ENCODE results near the gene CDK3.

Gene CDK3

GRCh38 chr17:76000755-76001521 lies at the start of gene CDK3:
TSS of gene CDK3 (plus strand) at chr17:76000855. CDS start at chr17:76001426, 571 bp downstream.
- H3K4me2 ChIP-seq (ENCODE audit: low read depth, low read length): no peak within 1 kb of the TSS
- H3K79me2 ChIP-seq (ENCODE audit: low read length): no peaks in the 10 kb centered on the region
- H3K4me3 ChIP-seq (ENCODE audit: low read length): no peak within 1 kb of the TSS
- H3K4me1 ChIP-seq (ENCODE audit: low read length): no peaks in the 10 kb centered on the region
- no peak within 1 kb of the TSS for H2AFZ ChIP-seq (ENCODE audit: low read length)
- H4K20me1 ChIP-seq (ENCODE audit: insufficient read depth, low read length): no peaks in the 10 kb centered on the region
- TF ChIP-seq EZH2phosphoT487 (IDR thresholded peaks at IDR 0.05; ENCODE audit: low read length) (no peak), CTCF (IDR thresholded peaks at IDR 0.05; ENCODE audit: low read length) (no peak), EZH2 (optimal IDR thresholded peaks at IDR 0.05; ENCODE audit: low read depth, low read length) (no peak)
- H3K9me3 ChIP-seq (replicated peaks; ENCODE audit: insufficient read depth, low read length): no peaks in the 10 kb centered on the region
- H3K9me2 ChIP-seq (replicated peaks; ENCODE audit: insufficient read depth, low read length): no peaks in the 10 kb centered on the region
- H3K9ac ChIP-seq (ENCODE audit: low read length): no peak within 1 kb of the TSS
- H3K36me3 ChIP-seq (replicated peaks; ENCODE audit: insufficient read depth, low read length): no peaks in the 10 kb centered on the region
- no peak within 1 kb of the TSS for H3K27ac ChIP-seq (ENCODE audit: low read length)
- H3K27me3 ChIP-seq (replicated peaks; ENCODE audit: insufficient read depth, low read length): no peaks in the 10 kb centered on the region
- DNase-seq: no peak
- no peaks in the 10 kb centered on the region for H3F3A ChIP-seq (ENCODE audit: insufficient read depth, low read length)

- Histone ChIP-seq H2AFZ (ENCODE audit: low read length) (no peak overlapping the region), H3K27ac (ENCODE audit: low read length) (no peak overlapping the region), H3K4me3 (ENCODE audit: low read length) (no peak overlapping the region), H3F3A (ENCODE audit: insufficient read depth, low read length) (no peaks in the 10 kb centered on the region), H3K9me3 (replicated peaks; ENCODE audit: insufficient read depth, low read length) (no peaks in the 10 kb centered on the region), H3K79me2 (ENCODE audit: low read length) (no peaks in the 10 kb centered on the region), H4K20me1 (ENCODE audit: insufficient read depth, low read length) (no peaks in the 10 kb centered on the region), H3K36me3 (replicated peaks; ENCODE audit: insufficient read depth, low read length) (no peaks in the 10 kb centered on the region), H3K4me1 (ENCODE audit: low read length) (no peaks in the 10 kb centered on the region), H3K27me3 (replicated peaks; ENCODE audit: insufficient read depth, low read length) (no peaks in the 10 kb centered on the region), H3K4me2 (ENCODE audit: low read depth, low read length) (no peak overlapping the region), H3K9me2 (replicated peaks; ENCODE audit: insufficient read depth, low read length) (no peaks in the 10 kb centered on the region), H3K9ac (ENCODE audit: low read length) (no peak overlapping the region)
- TF ChIP-seq CTCF (IDR thresholded peaks at IDR 0.05; ENCODE audit: low read length): no peak
- DNase-seq: no peak
These were observed 49.6 kb upstream of the CDK3 start for GRCh38 chr17:75950855-75951554.

DNA sequence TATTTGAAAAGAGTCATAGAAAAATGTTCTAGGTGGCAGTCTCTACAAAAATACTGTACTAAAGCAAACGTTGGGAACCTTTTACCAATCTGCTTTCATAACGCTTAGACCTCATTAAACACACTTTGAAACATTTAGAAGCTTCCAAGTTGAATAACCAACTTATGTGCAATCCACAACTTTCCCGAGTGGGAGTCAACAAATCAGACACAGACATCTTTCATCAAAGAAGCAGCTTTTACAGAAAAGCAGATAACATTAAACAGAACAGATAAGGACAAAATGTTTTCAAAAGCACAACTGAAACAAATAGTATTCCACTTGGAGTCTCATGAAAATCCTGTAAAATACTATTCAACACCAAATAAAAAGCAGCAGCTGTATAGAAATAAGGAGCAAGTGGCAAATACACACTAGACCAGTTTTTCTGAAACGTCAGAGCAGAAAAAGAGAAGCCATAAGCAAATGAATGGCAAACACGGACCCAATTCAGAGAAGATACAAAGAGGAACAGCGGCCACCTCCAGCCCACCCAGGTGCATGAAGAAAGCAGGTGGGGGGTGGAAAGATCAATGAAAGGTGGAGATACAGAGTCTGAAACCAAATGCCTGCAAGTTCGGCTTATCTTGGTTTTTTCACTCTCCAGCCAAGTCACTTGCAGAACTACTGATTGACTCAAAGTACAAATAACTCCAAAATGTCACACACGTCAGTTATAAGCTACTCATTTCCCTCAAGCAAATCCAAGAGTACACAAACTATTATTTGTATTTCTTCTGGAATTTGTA lies 41.4 kb upstream of the CDK3 start:
- Histone ChIP-seq H3K4me1 (ENCODE audit: low read length) (no peaks in the 10 kb centered on the region), H3K4me2 (ENCODE audit: low read depth, low read length) (no peak overlapping the region), H4K20me1 (ENCODE audit: insufficient read depth, low read length) (no peaks in the 10 kb centered on the region), H3F3A (ENCODE audit: insufficient read depth, low read length) (no peaks in the 10 kb centered on the region), H3K9me3 (replicated peaks; ENCODE audit: insufficient read depth, low read length) (no peaks in the 10 kb centered on the region), H3K79me2 (ENCODE audit: low read length) (no peaks in the 10 kb centered on the region), H3K9me2 (replicated peaks; ENCODE audit: insufficient read depth, low read length) (no peaks in the 10 kb centered on the region), H2AFZ (ENCODE audit: low read length) (no peak overlapping the region), H3K4me3 (ENCODE audit: low read length) (no peak overlapping the region), H3K27ac (ENCODE audit: low read length) (no peak overlapping the region), H3K36me3 (replicated peaks; ENCODE audit: insufficient read depth, low read length) (no peaks in the 10 kb centered on the region), H3K9ac (ENCODE audit: low read length) (no peak overlapping the region), H3K27me3 (replicated peaks; ENCODE audit: insufficient read depth, low read length) (no peaks in the 10 kb centered on the region)
- no peak for DNase-seq
- no peak for TF ChIP-seq CTCF (IDR thresholded peaks at IDR 0.05; ENCODE audit: low read length)
- TF ChIP-seq EZH2 (optimal IDR thresholded peaks at IDR 0.05; ENCODE audit: low read depth, low read length): no peak
- TF ChIP-seq EZH2phosphoT487 (IDR thresholded peaks at IDR 0.05; ENCODE audit: low read length): no peak

All from MM.1S (cell line).